Keratinocyte (primary cell): ENCODE measurements around the gene SH3BP5L. TPM values are rescaled to one million over a fixed set of nuclear protein-coding genes. Genes with fewer than 3 reads are reported as not detected.

Experiments
- DNase-seq: peaks from one replicate; pipeline ENCODE4 v3.0.0-alpha.2; 2011; ENCODE audit warnings: low read depth, missing footprints, low spot score
- FAIRE-seq: peaks from 2 replicates; lab custom pipeline; 2011; peaks lifted over from hg19 to GRCh38; lab: Jason Lieb, UNC
- H2AFZ ChIP-seq: 2 replicates; pipeline ENCODE4 v1.6.0; 2012; ENCODE audit warnings: low read length, control low read depth, inconsistent platforms; ENCODE audit not compliant: control insufficient read depth
- H3K27ac ChIP-seq: 2 replicates; pipeline ENCODE4 v1.5.1; 2011; ENCODE audit warnings: low read length; ENCODE audit not compliant: control insufficient read depth, insufficient read depth
- H3K27me3 ChIP-seq: 3 replicates; pipeline ENCODE4 v1.6.0; 2011; ENCODE audit warnings: low read length; ENCODE audit not compliant: control insufficient read depth, insufficient read depth; ENCODE audit errors: extremely low read depth
- H3K36me3 ChIP-seq, 2 experiments: 2 replicates in 1 of 2; 3 replicates in 1 of 2; pipeline ENCODE4 v1.5.1; 2011; ENCODE audit warnings: low read length in 2 of 2, mild to moderate bottlenecking in 1 of 2; ENCODE audit not compliant: control insufficient read depth in 2 of 2, insufficient read depth in 2 of 2; ENCODE audit errors: extremely low read depth in 1 of 2
- H3K4me1 ChIP-seq: 3 replicates; pipeline ENCODE4 v1.5.1; 2011; ENCODE audit warnings: low read length; ENCODE audit not compliant: control insufficient read depth, insufficient read depth; ENCODE audit errors: extremely low read depth
- H3K4me2 ChIP-seq: 3 replicates; pipeline ENCODE4 v1.6.0; 2011; ENCODE audit warnings: low read depth, low read length; ENCODE audit not compliant: control insufficient read depth, insufficient read depth; ENCODE audit errors: extremely low read depth
- H3K4me3 ChIP-seq, 3 experiments: fragments of 200-600 bp in 1 of 3; sonication (generic) in 1 of 3; 2 replicates in 2 of 3; 3 replicates in 1 of 3; pipeline ENCODE4 v1.5.1; 2011 to 2016; ENCODE audit warnings: low read length in 3 of 3, mild to moderate bottlenecking in 3 of 3, control low read depth in 2 of 3, inconsistent platforms in 1 of 3, low read depth in 1 of 3, mixed read lengths in 1 of 3, mixed run types in 1 of 3, moderate library complexity in 1 of 3; ENCODE audit not compliant: control insufficient read depth in 2 of 3, insufficient read depth in 2 of 3; ENCODE audit errors: extremely low read depth in 1 of 3
- H3K79me2 ChIP-seq: 2 replicates; pipeline ENCODE4 v1.6.0; 2012; ENCODE audit warnings: low read length; ENCODE audit not compliant: control insufficient read depth, insufficient read depth
- H3K9ac ChIP-seq: 3 replicates; pipeline ENCODE4 v1.6.0; 2011; ENCODE audit warnings: low read length; ENCODE audit not compliant: control insufficient read depth, insufficient read depth; ENCODE audit errors: extremely low read depth
- H3K9me1 ChIP-seq: 3 replicates; pipeline ENCODE4 v1.6.0; 2011; ENCODE audit warnings: low read length; ENCODE audit not compliant: control insufficient read depth, insufficient read depth; ENCODE audit errors: extremely low read depth
- H3K9me3 ChIP-seq: 2 replicates; pipeline ENCODE4 v1.5.1; 2012; ENCODE audit warnings: low read depth, low read length; ENCODE audit not compliant: control insufficient read depth
- H4K20me1 ChIP-seq: 3 replicates; pipeline ENCODE4 v1.6.0; 2011; ENCODE audit warnings: low read length; ENCODE audit not compliant: control insufficient read depth, insufficient read depth; ENCODE audit errors: extremely low read depth
- CTCF ChIP-seq, 3 experiments: IDR thresholded peaks in 1 of 3; conservative IDR thresholded peaks in 1 of 3; optimal IDR thresholded peaks in 1 of 3; 2 replicates in 2 of 3; 3 replicates in 1 of 3; pipeline versions ENCODE3 to v1.5.1; 2011; ENCODE audit warnings: low read length in 3 of 3, mild to moderate bottlenecking in 3 of 3, moderate library complexity in 2 of 3, control low read depth in 1 of 3, inconsistent platforms in 1 of 3; ENCODE audit not compliant: insufficient read depth in 2 of 3; ENCODE audit errors: extremely low read depth in 1 of 3
- EZH2 ChIP-seq: IDR thresholded peaks from one replicate; pipeline ENCODE4 v1.6.1; 2012; ENCODE audit warnings: inconsistent platforms, mild to moderate bottlenecking, low read length, moderate library complexity
- dilution Hi-C: fragments of 300-500 bp; cut with MboI; formaldehyde crosslinking; loops from one replicate; pipeline ENCODE4 v1.7.0; 2020; ENCODE audit warnings: low sequenced_read_pairs; ENCODE audit not compliant: extremely low pct_ligation_motif_present
- polyA plus RNA-seq, 5 experiments: library from polyadenylated mRNA; depleted of rRNA in 3 of 5; stranded (reverse) in 3 of 5; stranded (forward) in 1 of 5; unstranded in 1 of 5; fragments of >200 nt; gene quantifications; 1 replicate in 1 of 5; 2 replicates in 3 of 5; 3 replicates in 1 of 5; pipeline versions ENCODE4 v1.2.1 to v1.2.3, GENCODE V29; 2011 to 2012; ENCODE audit warnings: missing spikeins in 2 of 5, low read depth in 1 of 5, low replicate concordance in 1 of 5

SH3BP5L gene
- polyA plus RNA-seq, 1 donor (not counting 4 experiments of a cell fraction or from before 2014, with no cell fraction given), result 13.2 TPM

GRCh38 chr1:248849637-248850036, 23.9 kb upstream of the SH3BP5L start:
- Histone ChIP-seq H3K27me3 (no peaks in the 10 kb centered on the region), H2AFZ (no peak overlapping the region), H3K9ac (no peak overlapping the region), H3K79me2 (peaks cover 3% of the 10 kb centered on the region), H4K20me1 (no peaks in the 10 kb centered on the region), H3K4me3 (no peak overlapping the region), H3K36me3 (peaks cover 38 to 43% of the 10 kb centered on the region in 2 experiments), H3K27ac (no peak overlapping the region), H3K4me2 (no peak overlapping the region), H3K9me1 (no peaks in the 10 kb centered on the region), H3K4me1 (no peaks in the 10 kb centered on the region), H3K9me3 (no peaks in the 10 kb centered on the region)
- dilution Hi-C loops, result no loop called here
- FAIRE-seq (no peak), DNase-seq (no peak)
- TF ChIP-seq CTCF (optimal IDR thresholded peaks at IDR 0.05 in 1 of 3, IDR thresholded peaks at IDR 0.05 in 1 of 3, conservative IDR thresholded peaks at IDR 0.05 in 1 of 3; ENCODE audit: extremely low read depth in 1 of 3, insufficient read depth in 2 of 3, low read length in 3 of 3) (no peak), EZH2 (no peak)

GRCh38 chr1:248849152-248849551, 23.4 kb upstream of the SH3BP5L start:
- H3K79me2 ChIP-seq, result peaks cover 1% of the 10 kb centered on the region
- peaks cover 34 to 42% of the 10 kb centered on the region in 2 experiments for H3K36me3 ChIP-seq
- H3K9ac ChIP-seq, result no peak overlapping the region
- no peak overlapping the region for H3K4me2 ChIP-seq
- H4K20me1 ChIP-seq, result no peaks in the 10 kb centered on the region
- no peak overlapping the region for H3K4me3 ChIP-seq
- FAIRE-seq, result no peak
- H3K9me1 ChIP-seq, result no peaks in the 10 kb centered on the region
- dilution Hi-C loops, result no loop called here
- no peaks in the 10 kb centered on the region for H3K4me1 ChIP-seq
- no peak overlapping the region for H3K27ac ChIP-seq
- H3K9me3 ChIP-seq, result no peaks in the 10 kb centered on the region
- no peak overlapping the region for H2AFZ ChIP-seq
- TF ChIP-seq CTCF (optimal IDR thresholded peaks at IDR 0.05 in 1 of 3, IDR thresholded peaks at IDR 0.05 in 1 of 3, conservative IDR thresholded peaks at IDR 0.05 in 1 of 3; ENCODE audit: extremely low read depth in 1 of 3, insufficient read depth in 2 of 3, low read length in 3 of 3) (no peak), EZH2 (no peak)
- no peaks in the 10 kb centered on the region for H3K27me3 ChIP-seq
- DNase-seq, result no peak
